HG03196 (cell line): ENCODE data around the gene CIDEB.

Experiments
- ATAC-seq: cut with Tn5 transposase; IDR thresholded peaks from one replicate; pipeline ENCODE4 v1.9.1; 2021; ENCODE audit not compliant: unreplicated experiment

Gene CIDEB

DNA sequence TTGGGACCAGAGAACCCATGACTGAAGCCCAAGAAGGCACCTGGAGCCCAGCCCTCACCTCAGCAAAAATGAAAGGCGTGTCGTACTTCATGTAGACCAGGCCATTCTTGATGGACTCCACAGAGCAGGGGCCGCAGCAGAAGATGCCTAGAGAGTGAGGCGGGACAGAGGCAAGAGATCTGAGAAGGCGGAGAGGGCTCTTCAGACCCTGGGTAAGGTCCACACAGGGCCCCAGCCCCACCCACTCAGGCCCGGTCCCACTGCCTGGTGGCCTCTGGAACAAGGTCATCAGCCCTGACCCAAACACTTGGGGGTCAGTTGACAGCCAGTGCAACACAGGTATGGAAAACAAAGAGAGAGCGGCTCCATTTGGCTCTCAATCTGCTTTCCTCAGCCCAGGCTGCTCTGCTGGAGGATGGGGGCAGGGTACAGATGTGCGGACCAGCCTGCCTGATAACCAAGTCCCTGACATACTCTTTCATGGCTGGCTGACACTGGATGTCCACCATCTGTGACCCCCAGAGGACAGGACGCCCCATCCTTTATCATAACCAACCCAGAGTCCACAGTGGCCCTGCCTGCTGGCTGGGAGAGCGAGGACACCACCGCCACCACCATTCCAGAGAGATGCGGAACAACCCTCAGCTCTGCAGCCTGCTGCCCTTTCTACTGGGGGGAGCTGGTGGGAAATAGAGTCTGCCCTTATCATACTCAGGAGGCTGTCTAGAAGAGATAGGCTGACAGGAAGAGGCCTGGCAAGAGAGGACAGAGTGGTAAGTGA lies 51.7 kb downstream of the CIDEB start:
- no peak for ATAC-seq

DNA sequence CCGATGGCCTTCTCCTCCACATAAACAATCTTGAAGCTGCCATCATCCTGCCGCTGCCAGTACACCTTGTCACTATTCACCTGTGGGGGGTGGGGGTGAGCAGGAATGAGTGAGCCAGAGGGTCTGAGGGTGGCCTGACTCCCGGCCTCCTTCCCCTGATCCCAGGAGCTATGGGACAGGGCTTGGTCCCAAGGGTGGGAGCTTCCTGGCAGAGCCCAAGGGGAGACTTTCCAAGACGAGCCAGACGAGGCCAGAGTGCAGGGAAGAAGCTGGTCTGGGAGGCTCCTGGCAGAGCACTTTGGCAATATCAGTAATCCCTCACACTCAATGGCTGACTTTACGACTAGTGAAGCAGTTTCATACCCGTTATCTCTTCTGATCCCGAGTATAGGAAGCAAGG lies 52.3 kb downstream of the CIDEB start:
- no peak for ATAC-seq
